HG02970 (cell line): ENCODE data around the gene ADTRP.
"Not testable (repeated sequence)": the region's sequence is repeated elsewhere in the genome, so short reads cannot be mapped to it uniquely, and the experiment has no call there.

Experiments used
- ATAC-seq: cut with Tn5 transposase; IDR thresholded peaks from one replicate; pipeline ENCODE4 v1.9.1; 2021; ENCODE audit warnings: mild to moderate bottlenecking, moderate library complexity, moderate number of reproducible peaks; ENCODE audit not compliant: unreplicated experiment, low FRiP score

The ADTRP gene

GRCh38 chr6:11804135-11804534, 25.5 kb upstream of the ADTRP start:
- no peak for ATAC-seq

GRCh38 chr6:11803591-11803971, 25.0 kb upstream of the ADTRP start:
- no peak for ATAC-seq

- ATAC-seq: no peak
These were observed 24.4 kb upstream of the ADTRP start for GRCh38 chr6:11802886-11803590.

- ATAC-seq: not testable (repeated sequence)
These were observed 21.9 kb upstream of the ADTRP start for GRCh38 chr6:11800531-11800930.

- no peak for ATAC-seq
These were observed 19.9 kb upstream of the ADTRP start for GRCh38 chr6:11798538-11798937.

- ATAC-seq: no peak
These were observed 19.5 kb upstream of the ADTRP start for GRCh38 chr6:11798096-11798495.

- ATAC-seq: no peak
These were observed 18.2 kb upstream of the ADTRP start for GRCh38 chr6:11796829-11797228.

- no peak for ATAC-seq
These were observed 16.8 kb upstream of the ADTRP start for GRCh38 chr6:11795403-11795802.

GRCh38 chr6:11793277-11793676, 14.7 kb upstream of the ADTRP start:
- ATAC-seq: no peak

GRCh38 chr6:11791354-11792107, 12.9 kb upstream of the ADTRP start:
- ATAC-seq: no peak

GRCh38 chr6:11789744-11790143, 11.1 kb upstream of the ADTRP start:
- ATAC-seq: no peak

- ATAC-seq: no peak
These were observed 9.4 kb upstream of the ADTRP start for GRCh38 chr6:11788043-11788442.

GRCh38 chr6:11785774-11786579, 7.4 kb upstream of the ADTRP start:
- ATAC-seq: no peak

GRCh38 chr6:11785415-11785773, 6.8 kb upstream of the ADTRP start:
- no peak for ATAC-seq

GRCh38 chr6:11784341-11784740, 5.7 kb upstream of the ADTRP start:
- no peak for ATAC-seq

GRCh38 chr6:11783524-11784064, 5.0 kb upstream of the ADTRP start:
- ATAC-seq: no peak

GRCh38 chr6:11782524-11782923, 3.9 kb upstream of the ADTRP start:
- ATAC-seq: no peak

- no peak for ATAC-seq
These were observed 1.5 kb upstream of the ADTRP start for GRCh38 chr6:11780097-11780428.

GRCh38 chr6:11779329-11780096, 910 bp upstream of the ADTRP start:
- ATAC-seq: no peak

- ATAC-seq: no peak
These were observed 567 bp downstream of the ADTRP start for GRCh38 chr6:11778036-11778435.
